PC-3 (cell line): Measurements from ENCODE around the gene CYTH3. TPM values are rescaled to one million over a fixed set of nuclear protein-coding genes. Genes with fewer than 3 reads are reported as not detected.

Experiments
- ATAC-seq: fragments of 200-7000 bp; cut with Tn5 transposase; 2 replicates; pipeline ENCODE4 v1.9.1; 2020; ENCODE audit warnings: mild to moderate bottlenecking, moderate library complexity
- BruUV-seq: library from RNA; stranded (reverse); fragments of 400-500 nt; replicated peaks from 2 replicates; lab custom pipeline; 2021; lab: Mats Ljungman, UMichigan
- CTCF ChIA-PET: fragments of 300-600 bp; sonication (Branson Sonifier 250); formaldehyde crosslinking; loops from one replicate; lab custom pipeline; 2022; ENCODE audit warnings: antibody characterized with exemption; lab: Charles Lee
- POLR2A ChIA-PET: fragments of 300-600 bp; sonication (Branson Sonifier 250); formaldehyde crosslinking; loops from one replicate; lab custom pipeline; 2022; ENCODE audit warnings: antibody characterized with exemption; ENCODE audit not compliant: unreplicated experiment; lab: Charles Lee
- DNase-seq: peaks from one replicate; pipeline ENCODE4 v3.0.0-alpha.2; 2015
- H2AFZ ChIP-seq: fragments of 300-600 bp; sonication (generic); 2 replicates; pipeline ENCODE4 v1.6.0; 2016; ENCODE audit warnings: antibody characterized with exemption, low read length
- H3F3A ChIP-seq: fragments of 300-600 bp; sonication (generic); one replicate; pipeline ENCODE4 v1.6.0; 2017; ENCODE audit warnings: antibody characterized with exemption, low read length, control low read depth, mild to moderate bottlenecking; ENCODE audit not compliant: unreplicated experiment
- H3K27ac ChIP-seq: fragments of 300-600 bp; sonication (generic); 2 replicates; pipeline ENCODE4 v1.5.1; 2016; ENCODE audit warnings: mild to moderate bottlenecking, low read length
- H3K27me3 ChIP-seq: fragments of 300-600 bp; sonication (generic); 2 replicates; pipeline ENCODE4 v1.6.1; 2016; ENCODE audit warnings: low read length, mixed read lengths
- H3K36me3 ChIP-seq: fragments of 300-600 bp; sonication (generic); 2 replicates; pipeline ENCODE4 v1.6.1; 2016; ENCODE audit warnings: low read depth, mixed run types, low read length, mixed read lengths
- H3K4me1 ChIP-seq: fragments of 300-600 bp; sonication (generic); 2 replicates; pipeline ENCODE4 v1.5.1; 2016; ENCODE audit warnings: low read length; ENCODE audit not compliant: insufficient read depth
- H3K4me2 ChIP-seq: fragments of 300-600 bp; sonication (generic); 2 replicates; pipeline ENCODE4 v1.6.0; 2016; ENCODE audit warnings: low read length
- H3K4me3 ChIP-seq: fragments of 300-600 bp; sonication (generic); 2 replicates; pipeline ENCODE4 v1.5.1; 2016; ENCODE audit warnings: mild to moderate bottlenecking, low read length, mixed read lengths
- H3K79me2 ChIP-seq: fragments of 300-600 bp; sonication (generic); 2 replicates; pipeline ENCODE4 v1.6.1; 2017; ENCODE audit warnings: low read length, mixed read lengths
- H3K9ac ChIP-seq: fragments of 300-600 bp; sonication (generic); 2 replicates; pipeline ENCODE4 v1.6.0; 2016; ENCODE audit warnings: mild to moderate bottlenecking, low read length
- H3K9me2 ChIP-seq: fragments of 300-600 bp; sonication (generic); replicated peaks from 2 replicates; pipeline ENCODE4 v1.6.1; 2016; ENCODE audit warnings: mixed run types, low read length, mixed read lengths
- H3K9me3 ChIP-seq: fragments of 300-600 bp; sonication (generic); 2 replicates; pipeline ENCODE4 v1.6.1; 2016; ENCODE audit warnings: low read length, mixed read lengths
- H4K20me1 ChIP-seq: fragments of 300-600 bp; sonication (generic); 2 replicates; pipeline ENCODE4 v1.6.1; 2016; ENCODE audit warnings: low read length, mixed read lengths
- CTCF ChIP-seq: fragments of 300-600 bp; sonication (generic); conservative IDR thresholded peaks from 2 replicates; pipeline ENCODE4 v1.5.1; 2017; ENCODE audit warnings: antibody characterized with exemption, low read depth, mild to moderate bottlenecking, low read length
- EZH2 ChIP-seq: fragments of 300-600 bp; sonication (generic); IDR thresholded peaks from one replicate; pipeline ENCODE4 v1.6.1; 2017; ENCODE audit warnings: antibody characterized with exemption, mild to moderate bottlenecking, low read length; ENCODE audit not compliant: unreplicated experiment
- EZH2phosphoT487 ChIP-seq: fragments of 300-600 bp; sonication (generic); IDR thresholded peaks from 2 replicates; pipeline ENCODE4 v1.6.1; 2018; ENCODE audit warnings: mild to moderate bottlenecking, antibody characterized with exemption, low read length, borderline replicate concordance
- intact Hi-C: fragments of 100-400 bp; cut with micrococcal nuclease; formaldehyde crosslinking; loops from 2 replicates; pipeline ENCODE4 v1.9.0; 2023
- total RNA-seq: library from RNA; depleted of rRNA; stranded (reverse); fragments of >200 nt; gene quantifications from 2 replicates; pipeline ENCODE4 v1.2.3, GENCODE V29; 2014

Gene CYTH3
- total RNA-seq, 1 experiment from 2014 or later: 23.1 TPM

- BruUV-seq: no TSS peak
- H3K27ac ChIP-seq: no peak overlapping the region
- intact Hi-C loops: loop anchor here (5.0 kb wide), 1 partner anchor 143 kb away; no protein-coding TSS in a partner anchor
- peaks cover 19% of the 10 kb centered on the region for H3K4me1 ChIP-seq
- H3K9ac ChIP-seq: no peak overlapping the region
- TF ChIP-seq EZH2phosphoT487: no peak
- no peak for TF ChIP-seq EZH2
- no peak for TF ChIP-seq CTCF
- ChIA-PET POLR2A (interaction anchor here (0.5 kb wide), 1 partner anchor 16 kb away, joined by 3 read pairs; no protein-coding TSS in a partner anchor), CTCF (interaction anchor here (0.6 kb wide), 1 partner anchor 151 kb away, joined by 3 read pairs; no protein-coding TSS in a partner anchor)
- no peaks in the 10 kb centered on the region for H3K79me2 ChIP-seq
- H3K9me2 ChIP-seq: no peaks in the 10 kb centered on the region
- ATAC-seq (no peak), DNase-seq (no peak)
- H3K27me3 ChIP-seq: no peaks in the 10 kb centered on the region
- no peaks in the 10 kb centered on the region for H3K9me3 ChIP-seq
- no peaks in the 10 kb centered on the region for H4K20me1 ChIP-seq
- H3K4me3 ChIP-seq: no peak overlapping the region
- no peak overlapping the region for H2AFZ ChIP-seq
- no peak overlapping the region for H3K4me2 ChIP-seq
- peaks cover 16% of the 10 kb centered on the region for H3K36me3 ChIP-seq
- H3F3A ChIP-seq: no peaks in the 10 kb centered on the region
These were observed 92.6 kb downstream of the CYTH3 start for GRCh38 chr7:6179620-6180343.

GRCh38 chr7:6178298-6179029 lies 94.0 kb downstream of the CYTH3 start:
- Histone ChIP-seq H3K9me3 (no peaks in the 10 kb centered on the region), H3K27me3 (no peaks in the 10 kb centered on the region), H3K9ac (no peak overlapping the region), H2AFZ (no peak overlapping the region), H3K4me3 (no peak overlapping the region), H4K20me1 (no peaks in the 10 kb centered on the region), H3K4me2 (no peak overlapping the region), H3K27ac (no peak overlapping the region), H3K9me2 (no peaks in the 10 kb centered on the region), H3F3A (no peaks in the 10 kb centered on the region), H3K36me3 (peaks cover 16% of the 10 kb centered on the region), H3K79me2 (no peaks in the 10 kb centered on the region), H3K4me1 (peaks cover 19% of the 10 kb centered on the region)
- POLR2A ChIA-PET: no interaction called here
- CTCF ChIA-PET: no interaction called here
- DNase-seq (no peak), ATAC-seq (no peak)
- intact Hi-C loops: no loop called here
- no TSS peak for BruUV-seq
- TF ChIP-seq CTCF (no peak), EZH2 (no peak), EZH2phosphoT487 (no peak)
